Mesodermal cell (in vitro differentiated cells): ENCODE measurements around the gene GCHFR. TPM values are rescaled to one million over a fixed set of nuclear protein-coding genes. Genes with fewer than 3 reads are reported as not detected.
A peak's percentile ranks its signal among the peaks of the same experiment; 100 is the strongest.

Experiments used
- H3K27ac ChIP-seq: 2 replicates; pipeline ENCODE4 v1.7.0; 2013; ENCODE audit warnings: mild to moderate bottlenecking, low read depth, low read length, moderate library complexity; ENCODE audit not compliant: severe bottlenecking
- H3K36me3 ChIP-seq: 2 replicates; pipeline ENCODE4 v1.7.1; 2013; ENCODE audit warnings: mild to moderate bottlenecking, low read length, moderate library complexity; ENCODE audit not compliant: control insufficient read depth, insufficient read depth
- H3K4me1 ChIP-seq: one replicate; pipeline ENCODE4 v1.7.1; 2013; ENCODE audit warnings: mild to moderate bottlenecking, low read length; ENCODE audit not compliant: insufficient read depth, control insufficient read depth, poor library complexity, severe bottlenecking
- H3K4me3 ChIP-seq: 2 replicates; pipeline ENCODE4 v1.7.0; 2013; ENCODE audit warnings: low read length, control low read depth, mild to moderate bottlenecking; ENCODE audit not compliant: insufficient read depth, poor library complexity, severe bottlenecking; ENCODE audit errors: extremely low read depth
- H3K9me3 ChIP-seq: 2 replicates; pipeline ENCODE4 v1.7.1; 2013; ENCODE audit warnings: mild to moderate bottlenecking, low read length, moderate library complexity; ENCODE audit not compliant: control insufficient read depth
- WGBS, 2 experiments: methylation state at CpG; one replicate each; pipeline ENCODE4 v1.1.5; 2013; ENCODE audit warnings: missing lambda C conversion rate in 2 of 2; ENCODE audit not compliant: insufficient coverage in 2 of 2; 5-methylcytosine and 5-hydroxymethylcytosine counted together
- polyA plus RNA-seq, 2 experiments: library from polyadenylated mRNA; stranded (reverse); fragments of 50-300 nt; gene quantifications; one replicate each; pipeline ENCODE4 v1.2.3, GENCODE V29; 2013

The GCHFR gene
- 23.3 TPM for polyA plus RNA-seq (2013, experiment 1 of 2)
- 24.0 TPM for polyA plus RNA-seq (2013, experiment 2 of 2)

- H3K4me1 ChIP-seq = peaks cover 33% of the 10 kb centered on the region
- H3K36me3 ChIP-seq = peaks cover 5% of the 10 kb centered on the region
- 2 to 3% methylated on average over 54 to 67 of the region's 75 CpGs for WGBS, 2 experiments
- H3K27ac ChIP-seq = peak within 1 kb of the TSS; percentile 57
- no peaks in the 10 kb centered on the region for H3K9me3 ChIP-seq
- H3K4me3 ChIP-seq = peak within 1 kb of the TSS; percentile 55
These were observed at the start of gene GCHFR for GRCh38 chr15:40763801-40764628. TSS of gene GCHFR (plus strand) at chr15:40764068. CDS start at chr15:40764181, 113 bp downstream.

- WGBS, 2 experiments = 100% methylated on average over 1 of the region's 2 CpGs; no CpG with 5 or more reads in 1 of the 2 experiments
- H3K36me3 ChIP-seq = peaks cover 82% of the 10 kb centered on the region
- no peaks in the 10 kb centered on the region for H3K9me3 ChIP-seq
- H3K4me1 ChIP-seq = no peaks in the 10 kb centered on the region
- H3K27ac ChIP-seq = no peak overlapping the region
- no peak overlapping the region for H3K4me3 ChIP-seq
These were observed 49.7 kb upstream of the GCHFR start for GRCh38 chr15:40714144-40714543.

GRCh38 chr15:40716165-40716564 lies 47.7 kb upstream of the GCHFR start:
- Histone ChIP-seq H3K9me3 (no peaks in the 10 kb centered on the region), H3K36me3 (peaks cover 83% of the 10 kb centered on the region), H3K4me1 (no peaks in the 10 kb centered on the region), H3K4me3 (no peak overlapping the region), H3K27ac (no peak overlapping the region)
- WGBS, 2 experiments = 82 to 93% methylated on average over 3 to 4 of the region's 6 CpGs

- Histone ChIP-seq H3K4me1 (no peaks in the 10 kb centered on the region), H3K9me3 (no peaks in the 10 kb centered on the region), H3K27ac (no peak overlapping the region), H3K36me3 (peaks cover 54% of the 10 kb centered on the region), H3K4me3 (no peak overlapping the region)
- 100% methylated on average over 1 of the region's 1 CpG; no CpG with 5 or more reads in 1 of the 2 experiments for WGBS, 2 experiments
These were observed 42.2 kb upstream of the GCHFR start for GRCh38 chr15:40721701-40722100.

- H3K36me3 ChIP-seq = peaks cover 52% of the 10 kb centered on the region
- no peak overlapping the region for H3K4me3 ChIP-seq
- H3K27ac ChIP-seq = no peak overlapping the region
- no peaks in the 10 kb centered on the region for H3K9me3 ChIP-seq
- no peaks in the 10 kb centered on the region for H3K4me1 ChIP-seq
- 96 to 100% methylated on average over 1 to 3 of the region's 4 CpGs for WGBS, 2 experiments
These were observed 41.5 kb upstream of the GCHFR start for GRCh38 chr15:40722354-40722753.

GRCh38 chr15:40722934-40723333 lies 40.9 kb upstream of the GCHFR start:
- H3K36me3 ChIP-seq = peaks cover 52% of the 10 kb centered on the region
- H3K9me3 ChIP-seq = no peaks in the 10 kb centered on the region
- WGBS, 2 experiments = no CpG with 5 or more reads among the region's 2 CpGs

GRCh38 chr15:40723919-40724318 lies 39.9 kb upstream of the GCHFR start:
- no peaks in the 10 kb centered on the region for H3K9me3 ChIP-seq
- H3K36me3 ChIP-seq = peaks cover 55% of the 10 kb centered on the region
- WGBS, 2 experiments = no CpG with 5 or more reads among the region's 2 CpGs
- no peak overlapping the region for H3K27ac ChIP-seq
- no peak overlapping the region for H3K4me3 ChIP-seq
- no peaks in the 10 kb centered on the region for H3K4me1 ChIP-seq

More at GRCh38 chr15:40722934-40723333, 40.9 kb upstream of the GCHFR start:
- Histone ChIP-seq H3K27ac (no peak overlapping the region), H3K4me3 (no peak overlapping the region), H3K4me1 (no peaks in the 10 kb centered on the region)

GRCh38 chr15:40731034-40731433 lies 32.8 kb upstream of the GCHFR start:
- 89 to 95% methylated on average over 2 to 3 of the region's 3 CpGs for WGBS, 2 experiments
- H3K4me3 ChIP-seq = no peak overlapping the region
- peak overlapping the region; percentile 0 for H3K27ac ChIP-seq
- H3K4me1 ChIP-seq = peaks cover 7% of the 10 kb centered on the region
- H3K9me3 ChIP-seq = no peaks in the 10 kb centered on the region
- peaks cover 81% of the 10 kb centered on the region for H3K36me3 ChIP-seq

- Histone ChIP-seq H3K36me3 (peaks cover 88% of the 10 kb centered on the region), H3K4me1 (no peaks in the 10 kb centered on the region), H3K27ac (no peak overlapping the region), H3K9me3 (no peaks in the 10 kb centered on the region), H3K4me3 (no peak overlapping the region)
- 82 to 97% methylated on average over 2 to 4 of the region's 4 CpGs for WGBS, 2 experiments
These were observed 27.3 kb upstream of the GCHFR start for GRCh38 chr15:40736575-40736974.

- WGBS, 2 experiments = 93 to 100% methylated on average over 3 of the region's 3 CpGs
- Histone ChIP-seq H3K4me1 (no peaks in the 10 kb centered on the region), H3K4me3 (no peak overlapping the region), H3K27ac (no peak overlapping the region), H3K9me3 (no peaks in the 10 kb centered on the region), H3K36me3 (peaks cover 88% of the 10 kb centered on the region)
These were observed 26.8 kb upstream of the GCHFR start for GRCh38 chr15:40737048-40737447.

GRCh38 chr15:40739047-40739446 lies 24.8 kb upstream of the GCHFR start:
- no peaks in the 10 kb centered on the region for H3K9me3 ChIP-seq
- no peak overlapping the region for H3K27ac ChIP-seq
- no peak overlapping the region for H3K4me3 ChIP-seq
- H3K36me3 ChIP-seq = peaks cover 90% of the 10 kb centered on the region
- H3K4me1 ChIP-seq = no peaks in the 10 kb centered on the region
- WGBS, 2 experiments = 42% methylated on average over 2 of the region's 2 CpGs; no CpG with 5 or more reads in 1 of the 2 experiments
